A673 (cell line): ENCODE data around the gene EFNA5.

Experiments used
- CTCF ChIP-seq: fragments of 300-800, 200-600 bp; sonication (generic); conservative IDR thresholded peaks from 2 replicates; pipeline ENCODE4 v1.5.1; 2017; ENCODE audit warnings: low read depth, mild to moderate bottlenecking, antibody characterized with exemption, low read length, moderate library complexity, mixed read lengths
- EZH2 ChIP-seq: fragments of 200-600 bp; sonication (generic); IDR thresholded peaks from 2 replicates; pipeline ENCODE4 v1.6.1; 2017; ENCODE audit warnings: borderline replicate concordance, low read depth, mild to moderate bottlenecking, mixed read lengths, antibody characterized with exemption, low read length; ENCODE audit not compliant: poor library complexity, severe bottlenecking

DNA sequence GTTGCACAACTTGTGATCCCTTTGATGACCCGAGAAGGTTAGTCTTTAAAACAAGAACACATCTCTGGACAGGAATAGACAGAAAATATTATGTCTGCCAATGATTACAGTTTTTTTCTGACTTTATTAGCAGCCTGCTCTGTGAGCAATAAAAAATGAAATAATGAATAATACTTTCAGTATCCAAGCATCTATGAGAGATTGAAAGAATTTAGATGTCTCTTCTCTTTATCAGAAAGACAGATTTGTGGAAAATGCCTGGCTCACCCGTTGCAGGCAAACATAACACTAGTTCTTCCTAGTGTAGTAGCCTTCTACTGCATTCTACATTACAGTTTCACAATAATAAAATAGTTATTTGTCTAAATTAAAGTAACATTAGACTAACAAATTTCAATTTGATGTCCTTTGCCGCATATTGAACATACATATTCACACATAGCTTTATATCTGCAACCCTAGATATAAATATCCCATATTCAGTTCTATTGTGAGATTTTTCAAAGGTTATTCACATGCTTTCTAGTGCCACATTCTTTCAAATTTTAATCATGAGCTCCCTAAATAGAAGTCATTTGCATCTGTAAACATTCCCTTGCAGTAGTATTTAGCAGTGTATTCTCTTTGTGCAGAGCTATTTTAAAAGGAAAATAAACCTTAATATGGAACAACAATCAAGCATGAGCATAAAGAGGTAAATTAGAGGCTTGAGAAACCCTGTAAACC is 267.3 kb downstream of the EFNA5 start:
- TF ChIP-seq CTCF: no peak
- no peak for TF ChIP-seq EZH2
